Naive thymus-derived CD4-positive, alpha-beta T cell (primary cell): ENCODE data around the gene GRID2IP. TPM values are rescaled to one million over a fixed set of nuclear protein-coding genes. Genes with fewer than 3 reads are reported as not detected.
A peak's percentile ranks its signal among the peaks of the same experiment; 100 is the strongest.

ENCODE experiments used
- ATAC-seq: fragments of 150-1000 bp; cut with Tn5 transposase; 2 replicates; pipeline ENCODE4 v1.10.0; 2021; ENCODE audit warnings: mild to moderate bottlenecking, moderate library complexity
- CTCF ChIA-PET: fragments of 350-600 bp; sonication (Branson Sonifier 250); formaldehyde crosslinking; loops from one replicate; lab custom pipeline; 2021; ENCODE audit warnings: antibody characterized with exemption; lab: Charles Lee
- POLR2A ChIA-PET: fragments of 350-600 bp; sonication (Branson Sonifier 250); formaldehyde crosslinking; loops from one replicate; lab custom pipeline; 2021; ENCODE audit warnings: antibody characterized with exemption, inconsistent platforms; lab: Charles Lee
- DNase-seq, 9 donors: peaks; one replicate each; pipeline versions ENCODE4 v3.0.0 to v3.0.0-alpha.2; 2020 to 2022; ENCODE audit warnings: mixed read lengths in 1 of 9
- H3K27ac ChIP-seq: one replicate; pipeline ENCODE4 v1.7.0; 2013; ENCODE audit warnings: mild to moderate bottlenecking, low read depth, low read length, moderate library complexity
- H3K27me3 ChIP-seq, 2 donors: one replicate each; pipeline ENCODE4 v1.7.0; 2013; ENCODE audit warnings: low read length in 2 of 2, mild to moderate bottlenecking in 2 of 2, moderate library complexity in 2 of 2; ENCODE audit not compliant: control insufficient read depth in 2 of 2, insufficient read depth in 2 of 2
- H3K36me3 ChIP-seq, 3 experiments: 1 replicate in 2 of 3; 2 replicates in 1 of 3; pipeline ENCODE4 v1.7.0; 2013; ENCODE audit warnings: low read length in 3 of 3, mild to moderate bottlenecking in 3 of 3, moderate library complexity in 1 of 3; ENCODE audit not compliant: insufficient read depth in 3 of 3, control insufficient read depth in 2 of 3
- H3K4me1 ChIP-seq, 2 donors: one replicate each; pipeline ENCODE4 v1.7.0; 2013; ENCODE audit warnings: low read length in 2 of 2, mild to moderate bottlenecking in 2 of 2, moderate library complexity in 1 of 2; ENCODE audit not compliant: control insufficient read depth in 2 of 2, insufficient read depth in 2 of 2
- H3K4me3 ChIP-seq: 2 replicates; pipeline ENCODE4 v1.7.0; 2013; ENCODE audit warnings: mild to moderate bottlenecking, low read length
- H3K9me3 ChIP-seq, 3 experiments: 1 replicate in 2 of 3; 2 replicates in 1 of 3; pipeline ENCODE4 v1.7.0; 2013; ENCODE audit warnings: low read length in 3 of 3; ENCODE audit not compliant: control insufficient read depth in 2 of 3
- H3K27ac Mint-ChIP-seq, 9 donors: one replicate each; pipeline ENCODE4 v1.8.0; 2020 to 2022; ENCODE audit warnings: mixed read lengths in 9 of 9, mild to moderate bottlenecking in 8 of 9, moderate library complexity in 5 of 9, inconsistent platforms in 2 of 9
- H3K27me3 Mint-ChIP-seq, 5 donors: one replicate each; pipeline ENCODE4 v1.8.0; 2021 to 2022; ENCODE audit warnings: mixed read lengths in 5 of 5, mild to moderate bottlenecking in 1 of 5
- H3K36me3 Mint-ChIP-seq, 5 donors: one replicate each; pipeline ENCODE4 v1.8.0; 2020 to 2022; ENCODE audit warnings: mixed read lengths in 5 of 5, mild to moderate bottlenecking in 3 of 5, inconsistent platforms in 1 of 5
- H3K4me1 Mint-ChIP-seq, 7 donors: one replicate each; pipeline ENCODE4 v1.8.0; 2020 to 2022; ENCODE audit warnings: mixed read lengths in 7 of 7, mild to moderate bottlenecking in 3 of 7, inconsistent platforms in 1 of 7
- H3K4me3 Mint-ChIP-seq, 10 donors: one replicate each; pipeline ENCODE4 v1.8.0; 2020 to 2022; ENCODE audit warnings: mild to moderate bottlenecking in 10 of 10, mixed read lengths in 10 of 10, moderate library complexity in 6 of 10, inconsistent platforms in 2 of 10
- H3K9me3 Mint-ChIP-seq, 11 donors: one replicate each; pipeline ENCODE4 v1.8.0; 2020 to 2022; ENCODE audit warnings: mixed read lengths in 11 of 11, mild to moderate bottlenecking in 4 of 11, inconsistent platforms in 1 of 11, moderate library complexity in 1 of 11
- intact Hi-C, 2 donors: fragments of 100-400 bp; cut with micrococcal nuclease; formaldehyde crosslinking; loops; one replicate each; pipeline ENCODE4 v1.15.1; 2023
- polyA plus RNA-seq, 2 donors: library from polyadenylated mRNA; unstranded; fragments of 300-500 nt; fragmentation: Illumina TruSeq; gene quantifications; one replicate each; pipeline ENCODE4 v1.2.3, GENCODE V29; 2021
- total RNA-seq, 6 experiments: library from RNA in 5 of 6; stranded (reverse) in 5 of 6; gene quantifications; 1 replicate in 5 of 6; 2 replicates in 1 of 6; pipeline ENCODE4 v1.2.3 and lab custom pipeline; 2021 to 2026

The GRID2IP gene
- total and polyA plus RNA-seq, 7 experiments from 2014 or later, result 0.24 to 1.5 (median 1.1) TPM; not detected in 3

DNA sequence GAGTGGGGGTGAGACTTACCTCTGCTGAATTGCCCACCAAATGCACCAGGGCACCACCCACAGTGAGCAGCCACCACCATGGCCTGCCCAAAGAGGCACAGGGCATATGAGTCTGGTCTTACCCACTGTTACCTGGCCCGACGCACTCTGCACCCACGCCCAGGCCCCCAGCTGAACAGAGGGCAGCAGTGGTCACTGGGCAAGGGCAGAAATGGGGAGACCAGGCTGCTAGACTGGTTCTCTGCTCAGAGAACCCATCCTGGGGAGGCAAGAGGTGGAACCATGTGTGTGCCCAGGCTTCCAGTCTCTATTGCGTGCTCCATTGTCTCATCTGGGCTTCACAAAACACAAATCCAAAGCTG lies 64.1 kb downstream of the GRID2IP start:
- ATAC-seq (no peak), DNase-seq (no peak)
- Histone ChIP-seq H3K9me3 (no peaks in the 10 kb centered on the region), H3K36me3 (peaks cover 0 to 4% (median 0%) of the 10 kb centered on the region in 3 experiments), H3K27ac (no peak overlapping the region), H3K4me1 (peaks cover 10 to 16% of the 10 kb centered on the region in 2 donors), H3K4me3 (no peak overlapping the region), H3K27me3 (no peaks in the 10 kb centered on the region)
- H3K27ac Mint-ChIP-seq, result no peak overlapping the region
- ChIA-PET POLR2A (no interaction called here), CTCF (no interaction called here)
- H3K4me1 Mint-ChIP-seq, result peaks cover 6 to 21% (median 17%) of the 10 kb centered on the region in 7 donors
- intact Hi-C loops, result no loop called here
- H3K36me3 Mint-ChIP-seq, result peaks cover 0 to 3% (median 0%) of the 10 kb centered on the region in 5 donors
- peak overlapping the region in 1 of 10 donors; percentile 38 for H3K4me3 Mint-ChIP-seq
- H3K27me3 Mint-ChIP-seq, result peaks cover 0 to 8% (median 0%) of the 10 kb centered on the region in 5 donors
- H3K9me3 Mint-ChIP-seq, result no peaks in the 10 kb centered on the region

DNA sequence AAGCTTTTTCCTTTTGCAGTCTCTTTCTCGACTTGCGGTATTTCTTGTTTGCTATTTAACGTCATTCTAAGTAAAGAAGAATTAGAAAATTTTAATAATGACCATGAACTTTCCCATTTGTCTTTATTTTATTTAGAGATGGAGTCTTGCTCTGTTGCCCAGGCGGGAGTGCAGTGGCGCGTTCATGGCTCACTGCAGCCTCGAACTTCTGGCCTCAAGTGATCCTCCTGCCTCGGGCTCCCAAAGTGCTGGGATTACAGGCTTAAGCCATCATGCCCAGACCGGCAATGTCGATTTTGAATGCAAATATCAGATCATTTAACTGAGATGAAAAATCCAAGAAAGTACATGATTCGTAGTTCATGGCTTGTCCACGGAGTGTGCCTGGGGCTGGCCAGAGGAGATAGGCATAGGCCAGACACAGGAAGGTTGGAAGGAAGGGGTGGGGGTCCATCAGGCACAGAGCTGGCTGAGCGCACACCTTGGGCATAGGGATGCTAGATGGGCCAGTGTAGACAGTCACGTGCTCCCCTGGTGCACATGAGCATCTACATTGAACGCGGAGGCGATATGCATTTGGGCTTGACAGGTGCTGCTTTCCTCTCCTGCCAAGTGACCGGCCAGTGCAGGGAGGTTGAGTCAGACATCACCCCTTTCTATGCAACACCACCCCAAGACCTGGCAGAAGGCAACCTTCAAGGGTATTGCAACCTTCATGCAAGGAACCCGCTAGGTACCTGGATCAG lies 64.7 kb downstream of the GRID2IP start:
- H3K36me3 Mint-ChIP-seq, result peaks cover 0 to 3% (median 0%) of the 10 kb centered on the region in 5 donors
- Histone ChIP-seq H3K4me1 (peaks cover 15 to 19% of the 10 kb centered on the region in 2 donors), H3K27me3 (no peaks in the 10 kb centered on the region), H3K9me3 (no peaks in the 10 kb centered on the region), H3K36me3 (peaks cover 0 to 4% (median 0%) of the 10 kb centered on the region in 3 experiments), H3K4me3 (no peak overlapping the region), H3K27ac (no peak overlapping the region)
- H3K27ac Mint-ChIP-seq, result peak overlapping the region in 1 of 9 donors; percentile 61
- intact Hi-C loops, result no loop called here
- POLR2A ChIA-PET, result no interaction called here
- ATAC-seq (no peak), DNase-seq (no peak)
- H3K4me3 Mint-ChIP-seq, result peak overlapping the region in 2 of 10 donors; percentile 14 to 38
- H3K9me3 Mint-ChIP-seq, result no peaks in the 10 kb centered on the region
- H3K4me1 Mint-ChIP-seq, result peaks cover 7 to 27% (median 21%) of the 10 kb centered on the region in 7 donors
- peaks cover 0 to 5% (median 0%) of the 10 kb centered on the region in 5 donors for H3K27me3 Mint-ChIP-seq
- CTCF ChIA-PET, result no interaction called here

DNA sequence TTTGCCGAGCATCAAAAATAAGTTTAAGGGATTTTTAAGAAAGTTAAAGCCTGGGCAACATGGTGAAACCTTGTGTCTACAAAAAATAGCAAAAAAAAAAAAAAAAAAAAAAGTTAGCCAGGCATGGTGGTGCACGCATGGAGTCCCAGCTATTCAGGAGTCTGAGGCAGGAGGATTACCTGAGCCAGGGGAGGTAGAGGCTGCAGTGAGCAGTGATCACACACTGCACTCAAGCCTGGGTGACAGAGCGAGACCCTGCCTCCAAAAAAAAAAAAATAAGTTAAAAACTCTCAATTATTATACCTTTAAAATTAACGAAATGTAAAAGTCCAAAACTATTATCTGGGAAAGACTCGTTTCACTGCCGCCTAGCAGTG lies 68.5 kb downstream of the GRID2IP start:
- H3K9me3 Mint-ChIP-seq, result no peaks in the 10 kb centered on the region
- H3K27ac Mint-ChIP-seq, result peak overlapping the region; percentile 83 to 98 (median 94)
- peak overlapping the region; percentile 89 to 98 (median 96) for H3K4me3 Mint-ChIP-seq
- ChIA-PET CTCF (no interaction called here), POLR2A (no interaction called here)
- intact Hi-C loops, result no loop called here
- DNase-seq (no peak), ATAC-seq (no peak)
- peaks cover 0 to 10% (median 0%) of the 10 kb centered on the region in 3 experiments for H3K36me3 ChIP-seq
- H3K27ac ChIP-seq, result peak overlapping the region; percentile 79
- peaks cover 39 to 65% (median 54%) of the 10 kb centered on the region in 7 donors for H3K4me1 Mint-ChIP-seq
- H3K36me3 Mint-ChIP-seq, result peaks cover 0 to 14% (median 3%) of the 10 kb centered on the region in 5 donors
- H3K27me3 Mint-ChIP-seq, result no peaks in the 10 kb centered on the region
- peaks cover 23 to 26% of the 10 kb centered on the region in 2 donors for H3K4me1 ChIP-seq
- peak overlapping the region; percentile 79 for H3K4me3 ChIP-seq
- no peaks in the 10 kb centered on the region for H3K27me3 ChIP-seq
- no peaks in the 10 kb centered on the region for H3K9me3 ChIP-seq

DNA sequence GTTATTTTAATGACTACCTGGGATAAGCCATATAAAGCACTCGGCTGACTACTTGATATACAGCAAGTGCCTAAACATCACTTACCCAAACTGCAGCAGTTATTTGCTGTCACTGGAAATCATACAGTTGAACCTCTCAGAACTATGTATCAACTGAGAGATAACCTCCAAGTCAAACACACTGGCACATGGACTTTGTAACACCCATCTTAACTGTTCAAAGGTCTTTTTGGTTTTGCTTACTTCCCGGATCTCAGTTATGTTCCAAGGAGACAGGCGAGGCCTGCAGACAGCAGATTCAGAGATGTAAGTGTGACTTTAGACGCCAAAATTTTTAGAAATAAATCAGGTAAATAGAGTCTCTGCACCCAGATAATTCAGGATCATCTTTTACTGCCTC lies 69.0 kb downstream of the GRID2IP start:
- Histone ChIP-seq H3K27me3 (no peaks in the 10 kb centered on the region), H3K4me1 (peaks cover 23 to 26% of the 10 kb centered on the region in 2 donors), H3K4me3 (peak overlapping the region; percentile 79), H3K27ac (peak overlapping the region; percentile 33), H3K9me3 (no peaks in the 10 kb centered on the region), H3K36me3 (peaks cover 0 to 10% (median 0%) of the 10 kb centered on the region in 3 experiments)
- Mint-ChIP-seq H3K4me3 (peak overlapping the region; percentile 89 to 98 (median 96)), H3K27me3 (no peaks in the 10 kb centered on the region), H3K36me3 (peaks cover 0 to 14% (median 3%) of the 10 kb centered on the region in 5 donors), H3K27ac (peak overlapping the region in 6 of 9 donors; percentile 36 to 96 (median 68)), H3K9me3 (no peaks in the 10 kb centered on the region), H3K4me1 (peaks cover 43 to 69% (median 58%) of the 10 kb centered on the region in 7 donors)
- intact Hi-C loops, result no loop called here
- no peak for DNase-seq
- ChIA-PET POLR2A (interaction anchor here (0.7 kb wide), 1 partner anchor 66 kb away, joined by 3 read pairs; no protein-coding TSS in a partner anchor), CTCF (no interaction called here)
- ATAC-seq, result no peak

DNA sequence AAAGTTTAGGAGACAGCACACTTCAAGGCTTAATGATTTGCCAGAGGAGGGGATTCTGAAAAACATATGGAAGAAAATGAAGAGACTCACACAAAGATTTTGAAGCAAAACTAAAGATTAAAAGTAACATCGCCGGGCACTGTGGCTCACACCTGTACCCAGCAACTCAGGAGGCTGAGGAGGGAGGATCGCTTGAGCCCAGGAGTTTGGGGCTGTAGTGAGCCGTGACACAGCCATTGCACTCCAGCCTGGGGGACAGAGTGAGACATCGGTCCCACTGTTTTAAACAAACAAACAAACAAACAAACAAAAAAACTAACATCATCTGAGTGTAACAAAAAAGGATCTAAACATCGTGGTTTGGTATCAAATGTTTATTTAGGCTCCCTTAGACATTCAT lies 69.8 kb downstream of the GRID2IP start:
- intact Hi-C loops, result no loop called here
- Histone ChIP-seq H3K27ac (no peak overlapping the region), H3K4me1 (peaks cover 23 to 26% of the 10 kb centered on the region in 2 donors), H3K27me3 (no peaks in the 10 kb centered on the region), H3K4me3 (no peak overlapping the region), H3K36me3 (peaks cover 0 to 14% (median 0%) of the 10 kb centered on the region in 3 experiments), H3K9me3 (no peaks in the 10 kb centered on the region)
- Mint-ChIP-seq H3K4me1 (peaks cover 49 to 78% (median 66%) of the 10 kb centered on the region in 7 donors), H3K27me3 (no peaks in the 10 kb centered on the region), H3K36me3 (peaks cover 0 to 14% (median 3%) of the 10 kb centered on the region in 5 donors), H3K4me3 (peak overlapping the region; percentile 42 to 98 (median 67)), H3K9me3 (no peaks in the 10 kb centered on the region), H3K27ac (peak overlapping the region in 5 of 9 donors; percentile 23 to 53 (median 28))
- ATAC-seq, result no peak
- ChIA-PET POLR2A (interaction anchor here (0.7 kb wide), 1 partner anchor 67 kb away, joined by 3 read pairs; no protein-coding TSS in a partner anchor), CTCF (no interaction called here)
- DNase-seq, result no peak

DNA sequence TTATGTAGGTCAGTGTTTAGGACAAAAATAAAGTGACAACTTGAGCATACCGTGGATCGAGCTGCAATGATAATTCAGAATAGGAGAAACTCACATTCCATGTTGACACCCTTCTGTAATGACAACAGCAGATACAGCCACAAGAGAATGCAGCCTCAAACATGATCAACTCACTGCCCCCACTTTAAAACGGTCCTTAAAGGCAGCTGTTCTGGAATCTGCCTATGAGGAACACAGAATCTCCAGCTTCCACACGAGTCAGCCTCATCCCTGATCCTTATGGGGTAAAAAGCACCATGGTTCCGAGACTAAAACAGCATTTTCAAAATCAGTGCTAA lies 71.0 kb downstream of the GRID2IP start:
- CTCF ChIA-PET, result no interaction called here
- H3K9me3 Mint-ChIP-seq, result no peaks in the 10 kb centered on the region
- H3K4me3 Mint-ChIP-seq, result peak overlapping the region in 9 of 10 donors; percentile 2 to 98 (median 23)
- peak overlapping the region in 3 of 9 donors; percentile 0 to 90 (median 54) for H3K27ac Mint-ChIP-seq
- DNase-seq, result no peak
- Histone ChIP-seq H3K4me3 (no peak overlapping the region), H3K27ac (no peak overlapping the region), H3K4me1 (peaks cover 23 to 26% of the 10 kb centered on the region in 2 donors), H3K27me3 (no peaks in the 10 kb centered on the region), H3K36me3 (peaks cover 0 to 14% (median 0%) of the 10 kb centered on the region in 3 experiments), H3K9me3 (no peaks in the 10 kb centered on the region)
- intact Hi-C loops, result no loop called here
- peaks cover 56 to 89% (median 76%) of the 10 kb centered on the region in 7 donors for H3K4me1 Mint-ChIP-seq
- POLR2A ChIA-PET, result interaction anchor here (0.6 to 1.6 kb wide), 3 partner anchors 8 to 40 kb away, joined by 3 to 13 read pairs (median 3); partner anchors contain the start of gene DAGLB
- no peak for ATAC-seq
- no peaks in the 10 kb centered on the region for H3K27me3 Mint-ChIP-seq
- H3K36me3 Mint-ChIP-seq, result peaks cover 0 to 14% (median 3%) of the 10 kb centered on the region in 5 donors
